K562 (cell line): ENCODE results near the gene CD151. TPM values are rescaled to one million over a fixed set of nuclear protein-coding genes. Genes with fewer than 3 reads are reported as not detected.

Experiments
- ARID3B ChIP-seq: fragments of 250-450 bp; sonication (Bioruptor Pico); IDR thresholded peaks from 2 replicates; pipeline ENCODE4 v1.4.0; 2020; ENCODE audit warnings: borderline replicate concordance
- BACH1 ChIP-seq: fragments of 200-800 bp; sonication (Bioruptor generic); IDR thresholded peaks from 2 replicates; pipeline ENCODE4 v1.6.1; 2016; ENCODE audit warnings: missing genetic modification characterization, missing compliant biosample characterization
- BCL6 ChIP-seq: fragments of 250-450 bp; sonication (Bioruptor Pico); IDR thresholded peaks from 2 replicates; pipeline ENCODE4 v1.4.0; 2020
- BCOR ChIP-seq: fragments of 450-650 bp; IDR thresholded peaks from 2 replicates; pipeline ENCODE4 v1.6.1; 2016
- CUX1 ChIP-seq: fragments of 200-800 bp; sonication (Bioruptor generic); IDR thresholded peaks from 2 replicates; pipeline ENCODE4 v1.6.1; 2016; ENCODE audit warnings: missing genetic modification characterization, missing compliant biosample characterization
- FOXK2 ChIP-seq, 2 experiments: fragments of 450-650 bp; IDR thresholded peaks in 1 of 2; conservative IDR thresholded peaks in 1 of 2; 2 replicates each; pipeline ENCODE4 v1.6.1; 2016; ENCODE audit warnings: low read depth in 2 of 2, mild to moderate bottlenecking in 1 of 2
- HDAC2 ChIP-seq: fragments of 450-650 bp; IDR thresholded peaks from 2 replicates; pipeline ENCODE4 v1.6.1; 2016; ENCODE audit warnings: mild to moderate bottlenecking
- MEF2D ChIP-seq: conservative IDR thresholded peaks from 2 replicates; pipeline ENCODE4 v1.6.1; 2016; ENCODE audit warnings: low read depth, missing genetic modification characterization, missing compliant biosample characterization
- NFIC ChIP-seq: fragments of 450-650 bp; IDR thresholded peaks from 2 replicates; pipeline ENCODE4 v1.6.1; 2017; ENCODE audit warnings: mild to moderate bottlenecking, inconsistent platforms
- NR3C1 ChIP-seq: sonication (generic); formaldehyde crosslinking; IDR thresholded peaks from 2 replicates; pipeline ENCODE4 v1.8.1; 2022; ENCODE audit warnings: missing genetic modification reagents
- PHB2 ChIP-seq: fragments of 450-650 bp; IDR thresholded peaks from 2 replicates; pipeline ENCODE4 v1.6.1; 2017; ENCODE audit warnings: low read depth
- PRMT5 ChIP-seq: sonication (generic); formaldehyde crosslinking; IDR thresholded peaks from 2 replicates; pipeline ENCODE4 v1.5.0; 2020; ENCODE audit warnings: missing genetic modification reagents
- RBM15 ChIP-seq: fragments of 200-400 bp; formaldehyde crosslinking; IDR thresholded peaks from 2 replicates; pipeline ENCODE4 v1.6.1; 2018; ENCODE audit warnings: mild to moderate bottlenecking, low read length, moderate library complexity; ENCODE audit not compliant: insufficient read depth
- SPI1 ChIP-seq: IDR thresholded peaks from 2 replicates; pipeline ENCODE4 v1.6.1; 2011; ENCODE audit warnings: low read depth, low read length, control low read depth, borderline replicate concordance
- SREBF2 ChIP-seq: sonication (generic); formaldehyde crosslinking; IDR thresholded peaks from 2 replicates; pipeline ENCODE4 v1.4.0; 2020; ENCODE audit warnings: mild to moderate bottlenecking, missing genetic modification reagents
- SUPT5H ChIP-seq: fragments of 450-650 bp; IDR thresholded peaks from 2 replicates; pipeline ENCODE4 v1.6.1; 2016
- U2AF2 ChIP-seq: fragments of 200-400 bp; formaldehyde crosslinking; optimal IDR thresholded peaks from 2 replicates; pipeline ENCODE3; 2017; ENCODE audit warnings: low read depth, mild to moderate bottlenecking, low read length
- XRCC5 ChIP-seq: fragments of 200-400 bp; formaldehyde crosslinking; IDR thresholded peaks from 2 replicates; pipeline ENCODE4 v1.6.1; 2017; ENCODE audit warnings: low read depth, mild to moderate bottlenecking, low read length
- ZNF184 ChIP-seq: sonication (generic); formaldehyde crosslinking; IDR thresholded peaks from 2 replicates; pipeline ENCODE4 v1.5.0; 2020; ENCODE audit warnings: missing genetic modification reagents
- ZNF282 ChIP-seq: sonication (generic); formaldehyde crosslinking; IDR thresholded peaks from 2 replicates; pipeline ENCODE4 v1.8.1; 2023; ENCODE audit warnings: missing genetic modification reagents
- ZNF408 ChIP-seq: fragments of 250-450 bp; sonication (Bioruptor Pico); IDR thresholded peaks from 2 replicates; pipeline ENCODE4 v1.4.0; 2020; ENCODE audit warnings: low read depth, mild to moderate bottlenecking, moderate library complexity
- polyA plus RNA-seq, 8 experiments: library from polyadenylated mRNA; depleted of rRNA in 4 of 8; stranded (reverse) in 5 of 8; unstranded in 3 of 8; fragments of >200 nt; fragmentation: Nextera tagmentation in 2 of 8; fragmentation: Illumina TruSeq in 1 of 8; extraction: Ambion mirVana in 2 of 8; extraction: Trizol in 1 of 8; gene quantifications; 2 replicates each; pipeline versions ENCODE4 v1.2.1 to v1.2.3, GENCODE V29; 2011 to 2014; ENCODE audit warnings: inconsistent platforms in 1 of 8, missing spikeins in 1 of 8
- total RNA-seq, 7 experiments: library from RNA; depleted of rRNA in 6 of 7; stranded (reverse); fragments of >200 nt in 6 of 7; fragmentation: Illumina TruSeq in 2 of 7; extraction: Trizol in 2 of 7; gene quantifications; 2 replicates each; pipeline versions ENCODE4 v1.2.1 to v1.2.3, GENCODE V29; 2011 to 2021; ENCODE audit warnings: low replicate concordance in 1 of 7
- TF ChIP-seq, protein P1 (sequence below): fragments of 450-650 bp; IDR thresholded peaks from one replicate; pipeline ENCODE4 v1.6.1; 2018; ENCODE audit warnings: mild to moderate bottlenecking, moderate library complexity; ENCODE audit not compliant: partially characterized antibody

CD151 gene
- total and polyA plus RNA-seq, 9 of the 15 experiments (the other 6 are each of a cell fraction or from before 2014, with no cell fraction given) = 2.3 to 187 (median 140) TPM

DNA sequence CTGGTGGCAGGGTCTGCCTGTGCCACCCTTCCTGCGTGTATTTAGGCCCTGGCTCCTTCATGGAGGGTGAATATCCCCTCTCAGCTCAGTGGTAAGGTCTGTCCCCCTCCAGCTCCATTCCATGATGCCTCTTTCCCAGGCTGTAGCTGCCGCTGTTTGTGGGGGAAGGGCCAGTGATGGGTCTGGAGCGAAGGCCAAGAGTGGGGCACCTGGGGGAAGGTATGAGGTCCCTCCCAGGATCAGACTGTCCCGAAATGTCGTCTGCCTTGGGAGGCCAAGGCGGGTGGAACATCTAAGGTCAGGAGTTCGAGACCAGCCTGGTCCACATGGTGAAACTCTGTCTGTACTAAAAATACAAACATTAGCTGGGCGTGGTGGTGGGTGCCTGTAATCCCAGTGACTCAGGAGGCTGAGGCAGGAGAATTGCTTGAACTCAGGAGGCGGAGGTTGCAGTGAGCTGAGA lies 1.1 kb downstream of the CD151 start (continued):
- TF ChIP-seq ZNF282 (CRISPR knock-in tag) (no peak), PRMT5 (no peak), RBM15 (no peak), MEF2D (tag) (0 out of 2 replicates have a peak, but pooled peaks have one; percentile 31), CUX1 (CRISPR knock-in tag) (no peak), U2AF2 (no peak), BCOR (no peak), HDAC2 (0 out of 2 replicates have a peak, but pooled peaks have one; percentile 34), ARID3B (CRISPR knock-in tag) (no peak), SPI1 (no peak), NFIC (no peak), BACH1 (no peak), SREBF2 (no peak), XRCC5 (no peak), NR3C1 (CRISPR knock-in tag) (no peak), PHB2 (no peak), BCL6 (CRISPR knock-in tag) (no peak), FOXK2 (conservative IDR thresholded peaks at IDR 0.05 in 1 of 2, IDR thresholded peaks at IDR 0.05 in 1 of 2; ENCODE audit: low read depth in 2 of 2) (no peak), ZNF184 (no peak), SUPT5H (0 out of 2 replicates have a peak, but pooled peaks have one; percentile 29), ZNF408 (CRISPR knock-in tag) (no peak)
- TF ChIP-seq, protein P1, sequence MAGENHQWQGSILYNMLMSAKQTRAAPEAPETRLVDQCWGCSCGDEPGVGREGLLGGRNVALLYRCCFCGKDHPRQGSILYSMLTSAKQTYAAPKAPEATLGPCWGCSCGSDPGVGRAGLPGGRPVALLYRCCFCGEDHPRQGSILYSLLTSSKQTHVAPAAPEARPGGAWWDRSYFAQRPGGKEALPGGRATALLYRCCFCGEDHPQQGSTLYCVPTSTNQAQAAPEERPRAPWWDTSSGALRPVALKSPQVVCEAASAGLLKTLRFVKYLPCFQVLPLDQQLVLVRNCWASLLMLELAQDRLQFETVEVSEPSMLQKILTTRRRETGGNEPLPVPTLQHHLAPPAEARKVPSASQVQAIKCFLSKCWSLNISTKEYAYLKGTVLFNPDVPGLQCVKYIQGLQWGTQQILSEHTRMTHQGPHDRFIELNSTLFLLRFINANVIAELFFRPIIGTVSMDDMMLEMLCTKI = no peak
